Smooth muscle cell of the brain vasculature (primary cell): ENCODE results near the gene RAP1B.

Source experiments
- DNase-seq: peaks from one replicate; pipeline ENCODE4 v3.0.0-alpha.2; 2012; ENCODE audit warnings: low read depth, low spot score

Gene RAP1B

DNA sequence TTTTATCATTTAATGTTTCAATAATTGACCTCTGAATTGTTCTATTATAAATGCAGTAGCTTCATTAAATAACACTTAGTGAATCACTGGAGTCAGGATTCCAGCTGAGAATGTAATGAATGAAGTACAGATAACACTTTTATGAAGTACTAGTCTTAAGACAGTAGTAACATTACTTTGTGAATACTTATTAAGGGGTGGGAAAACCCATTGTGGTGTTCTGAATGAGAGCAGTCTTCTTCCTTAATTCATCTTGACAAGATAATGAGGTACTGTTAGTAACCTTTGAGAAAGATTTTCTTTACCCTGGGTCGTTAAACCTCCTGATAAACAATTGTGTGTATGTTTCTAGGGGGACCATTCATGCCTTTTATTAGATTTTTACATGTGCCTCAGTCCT is 88.8 kb downstream of the RAP1B start:
- DNase-seq = no peak
